ENCODE results near the gene TJP1. TPM values are rescaled to one million over a fixed set of nuclear protein-coding genes. Genes with fewer than 3 reads are reported as not detected.
"Not testable (repeated sequence)": the region's sequence is repeated elsewhere in the genome, so short reads cannot be mapped to it uniquely, and the experiment has no call there.

TJP1 gene
- total RNA-seq, 1 experiment from 2014 or later: 19.5 TPM

DNA sequence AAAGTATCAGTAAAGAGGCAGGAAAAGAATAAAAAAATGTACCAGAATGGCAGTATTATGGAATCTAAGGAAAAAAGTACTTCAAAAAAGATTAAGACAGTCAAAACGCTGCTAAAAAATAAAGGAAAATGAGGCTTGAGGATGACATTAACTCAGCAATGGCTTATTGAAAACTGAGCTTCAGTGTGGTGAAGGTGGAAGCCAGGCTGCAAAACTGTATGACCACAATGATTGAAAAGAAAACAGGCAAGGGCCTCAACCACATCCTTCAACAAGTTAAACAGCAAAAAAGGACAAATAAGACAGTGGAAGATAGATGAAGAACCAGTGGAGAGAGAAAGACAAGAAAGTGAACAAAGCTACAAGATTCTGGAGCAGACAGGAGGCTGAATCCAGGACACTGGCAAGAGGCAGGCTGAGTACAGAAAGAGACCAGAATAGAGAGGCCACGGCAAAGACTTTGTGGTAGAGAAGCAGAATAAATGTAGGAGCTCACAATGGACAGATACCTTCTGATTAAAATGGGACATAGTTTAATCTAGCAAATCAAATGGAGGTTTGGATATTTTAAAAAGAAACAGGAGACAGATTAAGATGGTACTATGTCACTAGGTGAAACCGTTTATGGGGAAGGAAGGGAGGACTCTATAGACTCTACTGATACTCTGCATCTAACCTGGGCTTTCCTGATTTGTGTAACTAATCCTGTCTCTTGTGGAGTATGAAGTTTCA is 86.1 kb downstream of the TJP1 start:
- DNase-seq (ENCODE audit: low read depth, low spot score): no peak
- in situ Hi-C loops (cut with HindIII; ENCODE audit: low pct_unique_long_range_greater_than_20kb, low sequenced_read_pairs): no loop called here

DNA sequence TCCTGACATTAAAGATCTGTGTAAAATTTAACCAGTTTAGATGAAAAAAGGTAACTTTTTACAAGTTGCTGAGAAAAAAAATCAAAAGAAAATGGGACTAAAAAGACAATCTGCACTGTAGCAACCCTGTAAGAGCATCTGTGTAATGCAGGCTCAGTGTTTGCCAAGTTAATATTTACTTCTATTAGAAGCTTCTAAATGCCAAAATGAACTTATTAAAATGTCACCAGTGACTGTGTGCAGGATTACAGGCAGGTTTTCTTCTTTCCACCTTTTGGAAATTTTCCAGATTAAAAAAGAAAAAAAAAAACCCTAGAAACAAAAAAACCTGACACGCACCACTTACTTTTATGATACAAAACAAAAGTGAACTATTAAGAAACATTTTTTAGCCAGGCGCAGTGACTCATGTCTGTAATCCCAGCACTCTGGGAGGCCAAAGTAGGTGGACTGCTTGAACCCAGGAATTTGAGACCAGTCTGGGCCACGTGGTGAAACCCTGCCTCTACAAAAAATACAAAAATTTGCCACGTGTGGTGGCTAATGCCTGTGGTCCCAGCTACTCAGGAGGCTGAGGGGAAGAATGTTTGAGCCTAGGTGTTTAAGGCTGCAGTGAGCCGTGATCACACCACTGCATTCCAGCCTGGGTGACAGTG is 87.2 kb downstream of the TJP1 start:
- DNase-seq (ENCODE audit: low read depth, low spot score): no peak
- in situ Hi-C loops (cut with HindIII; ENCODE audit: low pct_unique_long_range_greater_than_20kb, low sequenced_read_pairs): no loop called here

DNA sequence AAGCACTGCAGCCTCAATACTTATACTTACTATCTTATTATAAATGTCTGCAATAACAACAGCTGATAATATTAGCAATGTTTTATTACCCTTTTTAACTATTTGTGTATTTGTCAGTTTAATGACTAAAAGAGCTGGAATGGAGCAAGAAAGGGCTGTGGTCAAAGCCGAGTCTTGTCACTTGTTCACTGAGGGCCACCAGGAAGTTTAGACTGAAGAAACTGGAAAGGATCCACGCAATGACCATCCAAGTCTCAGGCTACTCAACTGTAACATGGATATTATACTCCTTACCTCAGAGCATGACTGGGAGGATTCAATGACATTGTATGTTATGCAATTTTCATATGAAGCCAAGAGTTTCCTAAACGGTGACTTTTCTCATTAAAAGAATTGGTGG is 90.4 kb downstream of the TJP1 start:
- no peak for DNase-seq (ENCODE audit: low read depth, low spot score)
- in situ Hi-C loops (cut with HindIII; ENCODE audit: low pct_unique_long_range_greater_than_20kb, low sequenced_read_pairs): no loop called here

DNA sequence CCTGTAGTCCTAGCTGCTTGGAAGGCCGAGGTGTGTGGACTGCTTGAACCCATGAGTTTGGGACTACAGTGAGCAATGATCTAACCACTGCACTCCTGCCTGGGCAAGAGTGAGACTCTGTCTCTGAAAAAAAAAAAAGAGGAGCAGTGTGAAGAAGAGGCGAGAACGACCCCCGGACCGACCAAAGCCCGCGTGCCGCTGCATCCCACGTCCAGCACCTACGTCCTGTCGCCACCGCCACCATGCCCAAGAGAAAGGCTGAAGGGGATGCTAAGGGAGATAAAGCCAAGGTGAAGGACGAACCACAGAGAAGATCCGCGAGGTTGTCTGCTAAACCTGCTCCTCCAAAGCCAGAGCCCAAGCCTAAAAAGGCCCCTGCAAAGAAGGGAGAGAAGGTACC is 91.8 kb downstream of the TJP1 start:
- DNase-seq (ENCODE audit: low read depth, low spot score): not testable (repeated sequence)

DNA sequence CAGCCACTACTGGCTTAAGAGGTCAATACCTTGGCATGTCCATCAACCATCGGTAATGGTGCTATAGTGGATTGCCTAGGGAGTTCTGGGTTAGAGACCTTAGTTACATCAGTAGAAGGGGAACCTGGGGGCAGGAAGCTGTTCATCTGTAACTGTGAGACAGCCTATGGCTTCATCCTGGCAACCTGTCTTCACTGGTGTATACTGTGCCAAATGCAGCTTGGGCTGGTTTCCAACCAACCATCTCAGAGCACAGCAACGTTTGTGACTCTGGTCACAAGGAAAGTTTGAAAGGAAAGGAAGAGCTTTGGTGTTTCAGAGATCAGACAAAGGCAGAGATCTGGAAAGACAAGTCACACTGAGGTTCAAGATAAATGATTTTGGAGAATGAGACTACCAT is 93.8 kb downstream of the TJP1 start:
- DNase-seq (ENCODE audit: low read depth, low spot score): no peak
- in situ Hi-C loops (cut with HindIII; ENCODE audit: low pct_unique_long_range_greater_than_20kb, low sequenced_read_pairs): no loop called here

More for the DNA sequence above, 91.8 kb downstream of the TJP1 start:
- in situ Hi-C loops (cut with HindIII; ENCODE audit: low pct_unique_long_range_greater_than_20kb, low sequenced_read_pairs): not testable (repeated sequence)

DNA sequence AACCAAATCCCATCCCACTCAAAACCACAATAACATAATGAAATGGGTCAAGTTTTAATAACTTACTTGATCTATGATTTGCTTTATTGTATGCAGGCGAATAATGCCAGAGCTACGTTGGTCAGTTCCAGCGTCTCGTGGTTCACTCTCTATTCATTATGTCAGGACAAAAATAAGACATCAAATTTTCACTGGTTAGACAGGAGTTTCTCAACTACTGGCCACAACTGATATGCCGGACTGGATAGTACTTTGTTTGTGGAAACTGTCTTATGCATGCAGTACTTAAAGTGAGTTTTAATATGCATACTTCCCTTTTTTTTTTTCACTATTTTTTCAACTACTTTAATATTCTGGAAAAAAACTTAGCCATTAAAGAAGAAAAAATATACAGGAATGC is 94.4 kb downstream of the TJP1 start:
- in situ Hi-C loops (cut with HindIII; ENCODE audit: low pct_unique_long_range_greater_than_20kb, low sequenced_read_pairs): no loop called here

DNA sequence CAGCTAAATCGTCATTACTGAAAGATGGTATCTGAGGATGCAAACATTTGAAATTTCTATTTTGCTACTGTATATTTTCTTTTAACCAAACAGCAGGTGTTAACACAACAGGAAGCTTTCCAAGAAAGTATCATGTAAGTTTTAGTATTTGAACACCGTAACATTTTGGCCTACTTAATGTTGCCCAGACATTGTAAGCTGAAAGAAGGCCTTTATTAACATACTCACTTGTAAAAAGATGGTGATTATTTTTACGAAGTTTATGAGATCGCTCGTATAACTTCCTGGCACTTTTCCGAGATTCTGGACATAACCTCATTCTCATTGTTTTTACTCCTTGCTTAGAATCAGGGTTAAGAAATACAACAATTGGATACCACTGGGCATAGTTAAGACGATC is 95.7 kb downstream of the TJP1 start:
- in situ Hi-C loops (cut with HindIII; ENCODE audit: low pct_unique_long_range_greater_than_20kb, low sequenced_read_pairs): no loop called here
- DNase-seq (ENCODE audit: low read depth, low spot score): no peak

More for the DNA sequence above, 94.4 kb downstream of the TJP1 start:
- no peak for DNase-seq (ENCODE audit: low read depth, low spot score)

DNA sequence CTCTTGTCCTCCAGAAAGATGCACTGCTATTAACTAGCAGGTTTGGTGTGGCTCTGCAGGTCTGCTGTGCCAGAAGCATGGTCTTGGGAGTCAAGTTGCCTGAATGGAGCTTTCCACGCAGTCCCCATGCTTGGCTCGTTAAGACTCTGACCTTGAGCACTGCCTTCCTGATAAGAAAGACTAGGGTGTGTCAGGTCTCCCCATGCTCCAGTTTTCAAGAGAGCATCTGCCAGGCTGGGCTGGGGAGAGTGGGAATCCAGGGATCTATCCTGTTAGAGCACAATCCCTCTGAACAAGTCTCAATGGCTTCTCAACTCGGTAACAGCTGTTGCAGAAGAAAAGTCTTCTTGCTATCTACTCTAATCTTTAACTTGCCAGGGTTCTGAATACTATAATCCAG is 98.2 kb downstream of the TJP1 start:
- no peak for DNase-seq (ENCODE audit: low read depth, low spot score)
- in situ Hi-C loops (cut with HindIII; ENCODE audit: low pct_unique_long_range_greater_than_20kb, low sequenced_read_pairs): no loop called here

DNA sequence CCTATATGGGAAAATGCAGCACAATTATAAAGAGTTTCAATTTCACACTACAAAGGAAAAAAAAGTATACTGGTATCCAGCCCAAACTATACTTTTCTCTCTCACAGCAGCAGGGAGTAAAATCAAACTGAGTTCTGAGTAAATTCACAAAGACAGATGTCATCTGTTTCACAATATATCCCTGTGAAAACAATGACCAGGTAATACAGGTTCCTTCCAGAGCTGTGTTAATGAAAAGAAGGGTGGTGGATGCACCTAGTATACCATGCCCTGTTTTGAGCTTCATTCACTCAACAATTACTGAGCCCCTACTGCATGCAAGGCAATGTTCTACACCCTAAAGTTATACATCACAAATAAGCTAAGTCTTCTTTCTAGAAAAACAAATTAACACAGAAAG is 108.5 kb downstream of the TJP1 start:
- no peak for DNase-seq (ENCODE audit: low read depth, low spot score)
- in situ Hi-C loops (cut with HindIII; ENCODE audit: low pct_unique_long_range_greater_than_20kb, low sequenced_read_pairs): no loop called here

DNA sequence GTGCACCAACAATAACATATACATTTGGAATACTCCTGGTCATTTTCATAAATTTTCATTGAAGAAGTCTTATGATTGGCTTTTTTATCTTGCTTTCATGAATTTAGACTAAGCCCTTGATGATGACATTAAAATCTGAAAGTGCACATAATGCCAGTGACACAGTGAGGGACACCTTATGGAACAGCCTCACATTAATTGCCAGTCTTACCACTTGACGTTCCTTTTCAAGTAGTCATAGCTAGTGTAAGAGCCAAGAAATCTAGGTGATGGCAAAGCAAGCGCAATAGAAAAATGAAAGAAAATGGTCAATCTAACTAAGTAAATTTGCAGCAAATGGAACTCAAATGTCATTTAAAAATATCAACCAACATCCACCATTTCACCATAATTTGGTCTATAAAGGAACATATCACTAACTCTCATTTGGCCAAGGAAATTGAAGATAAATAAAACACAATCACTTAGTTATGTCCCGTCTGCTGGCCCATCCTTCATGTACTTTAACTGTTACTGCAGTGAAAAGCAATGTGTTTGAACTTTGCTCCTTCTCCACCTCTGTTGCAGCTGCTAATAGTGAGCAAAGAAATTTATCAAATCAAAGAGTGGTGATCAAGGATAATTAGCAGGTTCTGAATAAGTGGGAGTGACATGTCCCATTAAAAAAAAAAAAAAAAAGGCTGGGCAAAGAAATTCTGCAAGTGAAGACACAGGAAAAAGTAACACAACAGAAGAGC is 110.0 kb downstream of the TJP1 start:
- no peak for DNase-seq (ENCODE audit: low read depth, low spot score)
- in situ Hi-C loops (cut with HindIII; ENCODE audit: low pct_unique_long_range_greater_than_20kb, low sequenced_read_pairs): no loop called here

DNA sequence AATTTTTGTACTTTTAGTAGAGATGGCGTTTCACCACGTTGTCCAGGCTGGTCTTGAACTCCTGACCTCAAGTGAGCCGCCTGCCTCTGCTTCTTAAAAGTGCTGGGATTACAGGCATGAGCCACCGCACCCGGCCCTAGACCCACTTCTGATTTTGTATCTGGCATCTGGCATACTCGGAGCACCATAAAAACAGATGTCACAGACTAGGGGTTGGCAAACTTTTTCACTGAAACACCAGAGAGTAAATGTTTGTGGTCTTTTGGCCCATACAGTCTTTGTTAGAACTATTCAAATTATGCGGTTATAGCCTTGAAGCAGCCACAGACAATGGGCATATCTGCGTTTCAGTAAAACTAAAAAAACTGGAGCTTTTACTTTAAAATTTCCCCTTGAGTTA is 110.7 kb downstream of the TJP1 start:
- no peak for DNase-seq (ENCODE audit: low read depth, low spot score)
- in situ Hi-C loops (cut with HindIII; ENCODE audit: low pct_unique_long_range_greater_than_20kb, low sequenced_read_pairs): no loop called here

DNA sequence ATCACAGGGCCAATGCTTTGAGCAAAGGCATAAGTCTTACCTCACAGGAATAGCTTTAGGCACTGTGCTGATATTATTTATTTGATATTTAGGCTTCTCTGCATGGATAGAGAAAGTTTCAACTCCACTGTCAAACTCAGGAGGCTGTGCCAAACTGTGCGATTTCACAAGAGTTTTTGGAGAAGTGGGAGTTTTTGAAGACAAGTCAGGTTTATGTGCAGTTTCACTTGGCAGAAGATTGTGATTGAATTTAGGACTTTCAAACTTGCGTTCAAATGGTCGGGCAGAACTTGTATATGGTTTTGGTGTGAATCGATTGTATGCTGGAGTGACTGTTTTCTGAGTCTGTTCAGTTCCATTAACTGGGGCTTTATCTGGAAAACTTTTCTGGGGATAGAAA is 113.7 kb downstream of the TJP1 start:
- in situ Hi-C loops (cut with HindIII; ENCODE audit: low pct_unique_long_range_greater_than_20kb, low sequenced_read_pairs): no loop called here

DNA sequence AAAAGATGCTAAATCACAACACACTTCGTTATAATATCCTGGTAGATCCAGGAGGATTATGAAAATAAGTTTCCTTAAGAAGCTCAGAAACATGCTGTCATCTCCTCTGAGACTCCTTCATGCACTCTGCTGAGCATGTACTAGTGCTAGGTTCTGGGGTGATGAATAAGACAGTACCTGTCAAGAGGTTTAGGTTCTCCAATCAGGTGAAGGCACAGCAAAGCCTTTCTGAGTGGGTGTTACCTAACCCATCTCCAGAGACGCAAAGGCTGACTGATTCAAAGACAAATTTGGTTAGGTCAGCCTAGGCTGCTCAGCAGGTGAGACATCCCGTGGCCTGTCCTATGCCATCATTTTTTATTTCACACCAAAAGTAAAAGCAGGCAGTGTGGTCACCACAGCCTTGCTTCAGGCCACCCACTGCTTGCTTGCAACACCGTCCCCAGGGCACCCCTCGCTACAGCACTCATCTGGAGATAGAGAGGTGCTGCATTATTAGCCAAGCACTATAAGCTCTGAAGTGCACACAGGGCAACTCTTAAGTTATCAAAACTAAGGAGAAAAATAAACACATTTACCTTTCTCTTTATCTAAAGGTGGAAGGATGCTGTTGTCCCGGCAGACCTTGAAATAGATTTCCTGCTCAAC is 117.2 kb downstream of the TJP1 start:
- in situ Hi-C loops (cut with HindIII; ENCODE audit: low pct_unique_long_range_greater_than_20kb, low sequenced_read_pairs): no loop called here
- DNase-seq (ENCODE audit: low read depth, low spot score): no peak

More for the DNA sequence above, 113.7 kb downstream of the TJP1 start:
- DNase-seq (ENCODE audit: low read depth, low spot score): no peak

DNA sequence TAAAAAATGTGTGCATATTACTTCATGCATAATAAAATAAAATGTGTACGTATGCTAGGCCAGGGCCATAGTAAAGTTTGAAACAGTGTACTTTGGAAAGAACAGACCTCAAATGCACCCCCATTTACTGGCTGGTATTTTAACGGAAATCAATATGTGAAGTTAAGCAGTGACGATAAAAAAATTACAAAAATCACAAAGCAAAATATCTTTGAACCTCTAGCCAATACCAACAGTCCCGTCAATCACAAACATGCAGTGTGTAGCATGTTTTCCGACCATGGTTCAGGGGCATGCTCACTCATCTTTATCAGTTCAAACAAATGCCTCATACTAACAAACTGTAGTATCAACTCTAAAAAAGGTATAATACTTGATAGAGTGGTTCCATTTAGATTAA is 121.1 kb downstream of the TJP1 start:
- in situ Hi-C loops (cut with HindIII; ENCODE audit: low pct_unique_long_range_greater_than_20kb, low sequenced_read_pairs): no loop called here

DNA sequence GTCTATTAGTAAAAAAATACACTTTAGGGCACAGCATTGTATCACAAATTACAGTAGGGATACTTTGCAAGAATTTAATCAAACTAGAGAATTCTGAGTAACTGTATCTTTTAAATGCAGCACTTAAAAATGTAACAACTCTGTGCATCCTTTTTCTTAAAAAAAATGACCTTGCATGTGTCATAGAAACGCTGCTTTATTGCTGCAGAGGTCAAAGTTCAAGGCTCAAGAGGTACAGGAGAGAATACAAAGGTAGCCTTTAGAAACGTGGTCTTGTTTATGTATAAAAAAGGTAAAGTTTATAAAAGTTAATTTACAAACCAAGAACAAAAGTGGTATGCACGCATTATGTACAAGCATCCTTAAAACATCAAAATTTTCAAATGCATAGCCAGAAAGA is 122.0 kb downstream of the TJP1 start:
- no peak for DNase-seq (ENCODE audit: low read depth, low spot score)
- in situ Hi-C loops (cut with HindIII; ENCODE audit: low pct_unique_long_range_greater_than_20kb, low sequenced_read_pairs): no loop called here

More for the DNA sequence above, 121.1 kb downstream of the TJP1 start:
- DNase-seq (ENCODE audit: low read depth, low spot score): no peak

DNA sequence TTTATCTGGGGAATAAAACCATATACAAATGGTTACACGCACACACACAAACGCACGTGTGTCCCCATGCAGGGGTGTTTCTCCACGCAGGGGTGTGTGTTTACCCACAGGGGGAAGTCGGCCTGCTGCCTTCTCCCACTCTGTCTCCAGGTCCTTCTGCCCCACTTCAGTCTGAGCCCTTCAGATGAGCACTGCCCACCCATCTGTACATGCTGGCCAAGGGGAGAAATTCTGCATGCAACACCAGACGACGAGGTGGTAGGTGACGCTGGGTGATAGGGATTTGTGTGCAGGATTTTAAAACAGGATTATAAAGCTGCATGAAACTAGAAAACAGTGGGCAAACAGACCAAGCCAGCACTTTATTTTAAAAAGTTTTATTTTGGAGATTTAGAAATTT is 122.5 kb downstream of the TJP1 start:
- DNase-seq (ENCODE audit: low read depth, low spot score): no peak
- in situ Hi-C loops (cut with HindIII; ENCODE audit: low pct_unique_long_range_greater_than_20kb, low sequenced_read_pairs): no loop called here

DNA sequence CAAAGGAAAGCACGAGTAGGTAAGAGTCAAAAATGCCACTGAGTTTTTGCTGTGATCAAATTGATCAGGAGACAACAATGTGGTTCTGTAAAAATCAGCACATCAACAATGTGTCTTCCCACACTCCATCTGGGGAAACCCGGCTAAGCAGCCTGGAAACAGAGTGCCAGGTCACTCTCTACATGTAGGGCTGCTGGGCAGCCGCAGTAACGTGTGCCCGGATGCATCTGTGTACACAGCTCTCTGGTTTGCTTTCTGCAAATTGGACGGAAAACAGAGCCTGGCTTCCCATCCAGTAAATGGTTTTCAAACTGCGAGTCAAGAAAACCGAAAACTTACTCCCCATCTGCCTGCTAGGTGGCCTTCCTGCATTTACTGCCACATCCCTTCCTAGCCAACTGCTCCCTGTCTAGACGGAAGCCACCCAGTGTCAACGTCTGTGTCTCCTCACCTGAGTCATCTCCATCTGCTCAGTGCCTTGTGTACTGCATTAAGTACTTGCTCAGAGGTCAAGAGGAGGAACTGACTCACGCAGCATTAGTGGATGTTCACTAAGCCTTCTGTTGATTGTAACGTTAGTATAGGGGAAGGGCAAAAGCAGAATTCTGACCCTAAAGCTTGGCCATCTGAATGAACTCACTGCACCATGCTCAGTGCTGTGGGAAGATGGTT is 124.1 kb downstream of the TJP1 start:
- in situ Hi-C loops (cut with HindIII; ENCODE audit: low pct_unique_long_range_greater_than_20kb, low sequenced_read_pairs): no loop called here
- no peak for DNase-seq (ENCODE audit: low read depth, low spot score)

Measured in SK-MEL-5 (cell line).